H9 (cell line): Measurements from ENCODE around the gene SLC6A2. TPM values are rescaled to one million over a fixed set of nuclear protein-coding genes. Genes with fewer than 3 reads are reported as not detected.

Source experiments
- DNase-seq: peaks from one replicate; pipeline ENCODE4 v3.0.0-alpha.2; 2017
- H2AFZ ChIP-seq: one replicate; pipeline ENCODE4 v1.6.1; 2013; ENCODE audit warnings: mild to moderate bottlenecking, low read length, control low read depth, moderate library complexity
- H2AK5ac ChIP-seq: 2 replicates; pipeline ENCODE4 v1.6.1; 2013; ENCODE audit warnings: low read length, control low read depth, mixed read lengths; ENCODE audit not compliant: insufficient read length
- H2BK120ac ChIP-seq: one replicate; pipeline ENCODE4 v1.6.1; 2013; ENCODE audit warnings: low read depth, mild to moderate bottlenecking, low read length, control low read depth, inconsistent platforms; ENCODE audit not compliant: poor library complexity, severe bottlenecking
- H2BK12ac ChIP-seq: 2 replicates; pipeline ENCODE4 v1.6.1; 2013; ENCODE audit warnings: low read length, control low read depth, mixed read lengths, low read depth; ENCODE audit not compliant: insufficient read length
- H2BK15ac ChIP-seq: 2 replicates; pipeline ENCODE4 v1.6.1; 2013; ENCODE audit warnings: low read depth, low read length, control low read depth
- H2BK20ac ChIP-seq: one replicate; pipeline ENCODE4 v1.6.1; 2013; ENCODE audit warnings: low read depth, mild to moderate bottlenecking, low read length, control low read depth, inconsistent platforms; ENCODE audit not compliant: poor library complexity, severe bottlenecking
- H2BK5ac ChIP-seq: 2 replicates; pipeline ENCODE4 v1.6.1; 2013; ENCODE audit warnings: low read length, control low read depth, mixed read lengths; ENCODE audit not compliant: insufficient read length
- H3K14ac ChIP-seq: 2 replicates; pipeline ENCODE4 v1.6.1; 2013; ENCODE audit warnings: low read length, control low read depth; ENCODE audit not compliant: insufficient read depth
- H3K18ac ChIP-seq: 2 replicates; pipeline ENCODE4 v1.6.1; 2013; ENCODE audit warnings: low read depth, mild to moderate bottlenecking, mixed read lengths, low read length, control low read depth; ENCODE audit not compliant: insufficient read length
- H3K23ac ChIP-seq: 2 replicates; pipeline ENCODE4 v1.6.1; 2013; ENCODE audit warnings: low read length, control low read depth, mixed read lengths, low read depth; ENCODE audit not compliant: insufficient read length
- H3K23me2 ChIP-seq: 2 replicates; pipeline ENCODE4 v1.6.1; 2013; ENCODE audit warnings: low read depth, mild to moderate bottlenecking, mixed read lengths, low read length, control low read depth; ENCODE audit not compliant: insufficient read length, poor library complexity, severe bottlenecking
- H3K27ac ChIP-seq: 2 replicates; pipeline ENCODE4 v1.5.1; 2013; ENCODE audit warnings: low read length, control low read depth, mixed read lengths, low read depth; ENCODE audit not compliant: insufficient read length
- H3K27me3 ChIP-seq: 2 replicates; pipeline ENCODE4 v1.6.1; 2013; ENCODE audit warnings: low read length, control low read depth, inconsistent platforms; ENCODE audit not compliant: insufficient read depth
- H3K4ac ChIP-seq: 2 replicates; pipeline ENCODE4 v1.6.1; 2013; ENCODE audit warnings: low read depth, mild to moderate bottlenecking, control low read depth, inconsistent platforms, low read length, moderate library complexity
- H3K4me1 ChIP-seq: 2 replicates; pipeline ENCODE4 v1.6.1; 2013; ENCODE audit warnings: low read length, control low read depth, inconsistent platforms; ENCODE audit not compliant: insufficient read depth
- H3K4me2 ChIP-seq: 2 replicates; pipeline ENCODE4 v1.6.1; 2013; ENCODE audit warnings: low read length, control low read depth, mixed read lengths; ENCODE audit not compliant: insufficient read length, insufficient read depth
- H3K56ac ChIP-seq: 2 replicates; pipeline ENCODE4 v1.6.1; 2013; ENCODE audit warnings: low read depth, mild to moderate bottlenecking, mixed read lengths, low read length, control low read depth; ENCODE audit not compliant: insufficient read length
- H3K79me1 ChIP-seq: 2 replicates; pipeline ENCODE4 v1.6.1; 2013; ENCODE audit warnings: low read depth, mild to moderate bottlenecking, moderate library complexity, low read length, control low read depth, inconsistent platforms; ENCODE audit not compliant: insufficient read depth, poor library complexity, severe bottlenecking
- H3K79me2 ChIP-seq: 2 replicates; pipeline ENCODE4 v1.6.1; 2013; ENCODE audit warnings: low read length, control low read depth, inconsistent platforms; ENCODE audit not compliant: insufficient read depth
- H3K9ac ChIP-seq: 2 replicates; pipeline ENCODE4 v1.6.1; 2013; ENCODE audit warnings: low read length, control low read depth, mixed read lengths; ENCODE audit not compliant: insufficient read length; ENCODE audit errors: extremely low read depth
- H3K9me3 ChIP-seq: one replicate; pipeline ENCODE4 v1.6.1; 2013; ENCODE audit warnings: low read depth, low read length, inconsistent platforms; ENCODE audit not compliant: control insufficient read depth
- H3T11ph ChIP-seq: one replicate; pipeline ENCODE4 v1.6.1; 2013; ENCODE audit warnings: mild to moderate bottlenecking, low read length, control low read depth, inconsistent platforms
- H4K20me1 ChIP-seq: one replicate; pipeline ENCODE4 v1.6.1; 2013; ENCODE audit not compliant: control insufficient read depth, insufficient read length, insufficient read depth
- H4K5ac ChIP-seq: 2 replicates; pipeline ENCODE4 v1.6.1; 2013; ENCODE audit warnings: low read depth, mild to moderate bottlenecking, mixed read lengths, low read length, control low read depth; ENCODE audit not compliant: insufficient read length
- H4K8ac ChIP-seq: replicated peaks from 2 replicates; pipeline ENCODE4 v1.6.1; 2013; ENCODE audit warnings: low read length, control low read depth, mixed read lengths, low read depth; ENCODE audit not compliant: insufficient read length
- H4K91ac ChIP-seq: 2 replicates; pipeline ENCODE4 v1.6.1; 2013; ENCODE audit warnings: low read depth, mild to moderate bottlenecking, moderate library complexity, mixed read lengths, low read length, control low read depth; ENCODE audit not compliant: insufficient read length
- H3K27ac Mint-ChIP-seq, 3 experiments: 2 replicates in 2 of 3; 3 replicates in 1 of 3; pipeline ENCODE4 v1.8.0; 2020 to 2021; ENCODE audit warnings: mixed read lengths in 3 of 3, mild to moderate bottlenecking in 1 of 3, moderate library complexity in 1 of 3
- H3K27me3 Mint-ChIP-seq: 2 replicates; pipeline ENCODE4 v1.8.0; 2021; ENCODE audit warnings: low read depth, mild to moderate bottlenecking, moderate library complexity, mixed read lengths
- H3K36me3 Mint-ChIP-seq, 3 experiments: 2 replicates in 2 of 3; 3 replicates in 1 of 3; pipeline ENCODE4 v1.8.0; 2020 to 2021; ENCODE audit warnings: low read depth in 3 of 3, mixed read lengths in 3 of 3; ENCODE audit not compliant: insufficient read depth in 1 of 3
- H3K4me1 Mint-ChIP-seq, 2 experiments: 2 replicates each; pipeline ENCODE4 v1.8.0; 2020; ENCODE audit warnings: mixed read lengths in 2 of 2
- H3K4me3 Mint-ChIP-seq, 2 experiments: 2 replicates in 1 of 2; 3 replicates in 1 of 2; pipeline ENCODE4 v1.8.0; 2020 to 2021; ENCODE audit warnings: mild to moderate bottlenecking in 2 of 2, mixed read lengths in 2 of 2, moderate library complexity in 1 of 2
- H3K9me3 Mint-ChIP-seq, 2 experiments: 2 replicates in 1 of 2; 3 replicates in 1 of 2; pipeline ENCODE4 v1.8.0; 2020; ENCODE audit warnings: mild to moderate bottlenecking in 2 of 2, mixed read lengths in 2 of 2, moderate library complexity in 1 of 2
- CTCF ChIP-seq: fragments of 200-600 bp; sonication (generic); conservative IDR thresholded peaks from 3 replicates; pipeline ENCODE4 v1.8.0; 2021; ENCODE audit warnings: antibody characterized with exemption, mild to moderate bottlenecking
- WGBS: extraction: QIAGEN DNeasy Blood & Tissue Kit; methylation state at CpG from one replicate; pipeline ENCODE4 v1.1.7; 2013; ENCODE audit warnings: missing lambda C conversion rate, low lambda C conversion rate, mixed read lengths; ENCODE audit not compliant: insufficient read length; ENCODE audit errors: extremely low coverage; 5-methylcytosine and 5-hydroxymethylcytosine counted together
- total RNA-seq: library from RNA; stranded (reverse); gene quantifications from 2 replicates; pipeline ENCODE4 v1.2.1, GENCODE V29; 2021

Gene SLC6A2
- total RNA-seq, 1 experiment from 2014 or later: 0.24 TPM

GRCh38 chr16:55663225-55663624, 7.4 kb downstream of the SLC6A2 start:
- no peak for TF ChIP-seq CTCF
- no peak overlapping the region for H2BK5ac ChIP-seq
- no peaks in the 10 kb centered on the region; the same call in 1 of the 2 replicates for H3K4me1 ChIP-seq
- no peak overlapping the region for H3K18ac ChIP-seq
- H3K79me2 ChIP-seq: no peaks in the 10 kb centered on the region
- peaks cover 0 to 3% of the 10 kb centered on the region in 2 experiments; a peak in 3 of 5 replicates for H3K9me3 Mint-ChIP-seq
- H3K27ac Mint-ChIP-seq: peak overlapping the region in 1 of 3 experiments; percentile 50; a peak in 1 of 7 replicates
- H3K4me3 Mint-ChIP-seq: no peak overlapping the region
- H3K27me3 Mint-ChIP-seq: peaks cover 44% of the 10 kb centered on the region
- no peak overlapping the region for H3K23ac ChIP-seq
- H3K36me3 Mint-ChIP-seq: no peaks in the 10 kb centered on the region; a peak in 2 of 7 replicates
- H4K91ac ChIP-seq: no peak overlapping the region
- no peaks in the 10 kb centered on the region for H4K20me1 ChIP-seq
- H2BK20ac ChIP-seq: no peak overlapping the region
- no peak overlapping the region for H3K14ac ChIP-seq
- H4K8ac ChIP-seq: no peak overlapping the region
- no peak overlapping the region for H2AFZ ChIP-seq
- H2BK120ac ChIP-seq: no peak overlapping the region
- no peaks in the 10 kb centered on the region for H3K23me2 ChIP-seq
- no peak overlapping the region for H2AK5ac ChIP-seq
- H3K4me1 Mint-ChIP-seq: peaks cover 3 to 15% of the 10 kb centered on the region in 2 experiments
- WGBS: no CpG with 5 or more reads among the region's 1 CpG
- no peak overlapping the region for H2BK15ac ChIP-seq
- H3T11ph ChIP-seq: no peak overlapping the region
- DNase-seq: no peak
- no peak overlapping the region for H3K27ac ChIP-seq
- no peaks in the 10 kb centered on the region for H3K9me3 ChIP-seq
- H3K4ac ChIP-seq: no peak overlapping the region
- no peak overlapping the region for H3K4me2 ChIP-seq
- H3K9ac ChIP-seq: no peak overlapping the region
- no peaks in the 10 kb centered on the region for H3K79me1 ChIP-seq
- H2BK12ac ChIP-seq: no peak overlapping the region
- no peak overlapping the region for H4K5ac ChIP-seq
- H3K27me3 ChIP-seq: peaks cover 4% of the 10 kb centered on the region; the same call in 1 of the 2 replicates
- no peak overlapping the region for H3K56ac ChIP-seq
